ENCODE data around the gene AGMAT. TPM values are rescaled to one million over a fixed set of nuclear protein-coding genes. Genes with fewer than 3 reads are reported as not detected.

AGMAT gene
- total RNA-seq, 1 donor from 2014 or later = 0.31 TPM

Other genes with a start within 250 kb of the AGMAT start
- gene EFHD2, start 175.2 kb downstream of the AGMAT start, total RNA-seq = 16.2 to 18.0 TPM (median 17.5 TPM) in 3 replicates
- gene CTRC, start 146.6 kb downstream of the AGMAT start, total RNA-seq = 0.13 to 1.2 TPM (median 0.38 TPM) in 3 replicates
- gene CELA2A, start 128.3 kb downstream of the AGMAT start, total RNA-seq = not detected in 3 replicates
- not detected in 3 replicates for gene CELA2B, start 108.9 kb downstream of the AGMAT start, total RNA-seq
- 23.0 to 23.8 TPM (median 23.5 TPM) in 3 replicates for gene CASP9, start 60.8 kb downstream of the AGMAT start, total RNA-seq
- 24.5 to 28.7 TPM (median 24.7 TPM) in 3 replicates for gene DNAJC16, start 58.2 kb downstream of the AGMAT start, total RNA-seq
- 31.7 to 34.5 TPM (median 34.1 TPM) in 3 replicates for gene DDI2, start 32.4 kb upstream of the AGMAT start, total RNA-seq
- gene PLEKHM2, start 99.3 kb upstream of the AGMAT start, total RNA-seq = 59.9 to 63.0 TPM (median 60.6 TPM) in 3 replicates
- 6.1 to 7.0 TPM (median 6.6 TPM) in 3 replicates for gene SLC25A34, start 151.2 kb upstream of the AGMAT start, total RNA-seq
- gene TMEM82, start 157.4 kb upstream of the AGMAT start, total RNA-seq = not detected in 3 replicates
- gene FBLIM1, start 173.7 kb upstream of the AGMAT start, total RNA-seq = 101 to 103 TPM (median 101 TPM) in 3 replicates
- gene UQCRHL, start 222.6 kb upstream of the AGMAT start, total RNA-seq = 2.8 to 3.5 TPM (median 3.0 TPM) in 3 replicates

Measured in mesothelial cell of epicardium (in vitro differentiated cells).